Gastrocnemius medialis (tissue), 4 donors: ENCODE results near the gene TRH. TPM values are rescaled to one million over a fixed set of nuclear protein-coding genes. Genes with fewer than 3 reads are reported as not detected.

Experiments used
- total RNA-seq, 4 donors: library from RNA; depleted of rRNA; stranded (reverse); fragments of >200 nt; gene quantifications; one replicate each; pipeline versions ENCODE4 v1.1.0 to v1.2.3, GENCODE V29; 2016

The TRH gene
- total RNA-seq, 4 donors from 2014 or later, result not detected

Other genes starting within 250 kb of the TRH start
- 10 to 100 TPM; 18.8 to 24.7 (median 20.2) TPM for gene TMCC1, start 81.0 kb upstream of the TRH start, total RNA-seq
- gene ALG1L2, start 107.1 kb downstream of the TRH start, total RNA-seq, result not detected